Bronchial epithelial cell (primary cell): ENCODE measurements around the gene IGIP. TPM values are rescaled to one million over a fixed set of nuclear protein-coding genes. Genes with fewer than 3 reads are reported as not detected.

Source experiments
- DNase-seq: peaks from one replicate; pipeline ENCODE4 v3.0.0-alpha.2; 2010; ENCODE audit warnings: low read depth
- FAIRE-seq: peaks from 2 replicates; lab custom pipeline; 2011; peaks lifted over from hg19 to GRCh38; lab: Jason Lieb, UNC
- H3K27me3 ChIP-seq: 2 replicates; pipeline ENCODE4 v1.5.1; 2011; ENCODE audit warnings: low read length; ENCODE audit not compliant: control insufficient read depth, insufficient read depth
- H3K36me3 ChIP-seq: 2 replicates; pipeline ENCODE4 v1.5.1; 2011; ENCODE audit warnings: low read length; ENCODE audit not compliant: control insufficient read depth, insufficient read depth
- H3K4me3 ChIP-seq: 2 replicates; pipeline ENCODE4 v1.5.1; 2011; ENCODE audit warnings: mild to moderate bottlenecking, low read depth, low read length, control low read depth
- total RNA-seq: library from RNA; depleted of rRNA; stranded (reverse); fragments of >200 nt; gene quantifications from 2 replicates; pipeline ENCODE4 v1.2.1, GENCODE V29; 2014
- TF ChIP-seq, protein P1 (sequence below): IDR thresholded peaks from 2 replicates; pipeline ENCODE4 v1.5.1; 2011; ENCODE audit warnings: mild to moderate bottlenecking, moderate library complexity, low read length, control low read depth, inconsistent platforms; ENCODE audit not compliant: insufficient read depth, severe bottlenecking

IGIP gene
- total RNA-seq, 1 donor from 2014 or later: 5.3 TPM

DNA sequence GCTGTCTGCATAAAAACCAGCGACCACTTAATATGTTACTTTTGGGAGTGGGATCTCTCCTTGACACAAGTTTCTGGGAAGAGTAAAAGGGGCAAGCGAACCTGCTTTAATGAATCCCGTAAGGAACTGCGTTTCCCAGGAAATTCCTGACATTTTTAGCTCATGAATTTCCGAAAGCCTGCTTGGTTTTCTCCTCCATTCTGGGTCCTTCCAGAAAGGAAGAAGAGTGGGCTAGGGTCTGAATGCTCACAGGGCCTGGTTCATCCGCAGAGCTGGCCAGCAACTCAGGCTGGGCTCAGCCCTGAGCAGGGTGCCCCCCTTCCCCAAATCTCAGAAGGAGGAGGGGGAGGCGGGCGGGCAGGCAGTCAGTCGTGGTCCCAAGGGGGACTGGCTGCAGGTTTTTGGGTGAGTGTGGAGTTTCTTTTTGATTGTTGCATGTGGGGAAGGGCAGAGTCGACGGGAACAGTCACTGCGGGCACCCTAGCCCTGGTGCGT is 13.0 kb upstream of the IGIP start:
- Histone ChIP-seq H3K4me3 (peak overlapping the region; percentile 77), H3K36me3 (peaks cover 2% of the 10 kb centered on the region), H3K27me3 (no peaks in the 10 kb centered on the region)
- DNase-seq (no peak), FAIRE-seq (no peak)
- TF ChIP-seq, protein P1, sequence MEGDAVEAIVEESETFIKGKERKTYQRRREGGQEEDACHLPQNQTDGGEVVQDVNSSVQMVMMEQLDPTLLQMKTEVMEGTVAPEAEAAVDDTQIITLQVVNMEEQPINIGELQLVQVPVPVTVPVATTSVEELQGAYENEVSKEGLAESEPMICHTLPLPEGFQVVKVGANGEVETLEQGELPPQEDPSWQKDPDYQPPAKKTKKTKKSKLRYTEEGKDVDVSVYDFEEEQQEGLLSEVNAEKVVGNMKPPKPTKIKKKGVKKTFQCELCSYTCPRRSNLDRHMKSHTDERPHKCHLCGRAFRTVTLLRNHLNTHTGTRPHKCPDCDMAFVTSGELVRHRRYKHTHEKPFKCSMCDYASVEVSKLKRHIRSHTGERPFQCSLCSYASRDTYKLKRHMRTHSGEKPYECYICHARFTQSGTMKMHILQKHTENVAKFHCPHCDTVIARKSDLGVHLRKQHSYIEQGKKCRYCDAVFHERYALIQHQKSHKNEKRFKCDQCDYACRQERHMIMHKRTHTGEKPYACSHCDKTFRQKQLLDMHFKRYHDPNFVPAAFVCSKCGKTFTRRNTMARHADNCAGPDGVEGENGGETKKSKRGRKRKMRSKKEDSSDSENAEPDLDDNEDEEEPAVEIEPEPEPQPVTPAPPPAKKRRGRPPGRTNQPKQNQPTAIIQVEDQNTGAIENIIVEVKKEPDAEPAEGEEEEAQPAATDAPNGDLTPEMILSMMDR: no peak

- Histone ChIP-seq H3K27me3 (no peaks in the 10 kb centered on the region), H3K4me3 (peak overlapping the region; percentile 77), H3K36me3 (peaks cover 2% of the 10 kb centered on the region)
- DNase-seq (no peak), FAIRE-seq (no peak)
- TF ChIP-seq, protein P1: no peak
Measured at GRCh38 chr5:140113180-140113698, 12.5 kb upstream of the IGIP start.

- peak within 1 kb of the TSS; percentile 77 for H3K4me3 ChIP-seq
- no peaks in the 10 kb centered on the region for H3K27me3 ChIP-seq
- TF ChIP-seq, protein P1: no peak
- DNase-seq (peak; percentile 84), FAIRE-seq (no peak)
- peaks cover 2% of the 10 kb centered on the region for H3K36me3 ChIP-seq
Measured at GRCh38 chr5:140113699-140114263, 12.0 kb upstream of the IGIP start, which contains the start of gene PURA. TSS of gene PURA (plus strand) at chr5:140114109. CDS start at chr5:140114182, 73 bp downstream.

GRCh38 chr5:140114341-140115185 is 11.2 kb upstream of the IGIP start:
- no peak for FAIRE-seq
- Histone ChIP-seq H3K4me3 (peak overlapping the region; percentile 77), H3K36me3 (peaks cover 2% of the 10 kb centered on the region), H3K27me3 (no peaks in the 10 kb centered on the region)
- TF ChIP-seq, protein P1: no peak
- DNase-seq: peak; percentile 42

DNA sequence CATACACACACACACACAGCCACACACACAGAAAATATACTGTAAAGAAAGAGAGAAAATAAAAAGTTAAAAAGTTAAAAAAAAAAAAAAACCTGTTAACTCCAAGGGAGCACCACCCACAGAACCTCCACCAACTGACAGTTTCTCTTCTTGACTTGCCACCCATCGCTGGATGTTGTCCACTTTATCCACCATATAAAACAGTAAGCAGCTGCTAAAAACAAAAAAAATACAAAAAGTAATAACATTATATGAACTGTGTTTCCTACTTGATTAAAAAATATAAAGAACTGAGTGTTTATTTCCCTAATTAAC is 10.6 kb upstream of the IGIP start:
- TF ChIP-seq, protein P1: no peak
- peak overlapping the region; percentile 77 for H3K4me3 ChIP-seq
- H3K36me3 ChIP-seq: peaks cover 2% of the 10 kb centered on the region
- H3K27me3 ChIP-seq: no peaks in the 10 kb centered on the region
- FAIRE-seq: no peak
- no peak for DNase-seq
